ENCODE data around the gene FHIP1B. TPM values are rescaled to one million over a fixed set of nuclear protein-coding genes. Genes with fewer than 3 reads are reported as not detected.
A peak's percentile ranks its signal among the peaks of the same experiment; 100 is the strongest.

FHIP1B gene
- total and polyA plus RNA-seq, 2 of the 4 experiments (the other 2 are of a cell fraction), result 5.9 to 30.2 TPM

- Histone ChIP-seq H3K18ac (ENCODE audit: low read depth, low read length) (no peak overlapping the region), H2BK5ac (ENCODE audit: low read depth, low read length, poor library complexity, severe bottlenecking) (no peak overlapping the region), H3K56ac (ENCODE audit: extremely low read depth, insufficient read depth, low read length) (no peak overlapping the region), H3K36me3 (ENCODE audit: control insufficient read depth, insufficient read depth, low read length) (no peaks in the 10 kb centered on the region), H2AFZ (replicated peaks; ENCODE audit: low read length, poor library complexity) (no peak overlapping the region), H2BK15ac (ENCODE audit: low read depth, low read length) (no peak overlapping the region), H3K4me1 (ENCODE audit: control insufficient read depth, insufficient read depth, low read length) (no peaks in the 10 kb centered on the region), H4K5ac (ENCODE audit: low read depth, low read length) (no peak overlapping the region), H4K8ac (ENCODE audit: low read depth in 2 of 2, low read length in 2 of 2) (no peak overlapping the region), H3K9ac (ENCODE audit: low read depth, low read length) (no peak overlapping the region), H3K27me3 (ENCODE audit: control insufficient read depth, insufficient read depth, low read length) (peaks cover 8% of the 10 kb centered on the region), H3K4ac (ENCODE audit: low read depth, low read length) (no peak overlapping the region), H3K4me3 (ENCODE audit: insufficient read depth, low read depth, low read length) (no peak overlapping the region), H2AK5ac (ENCODE audit: low read depth, low read length) (no peak overlapping the region), H2BK120ac (ENCODE audit: low read depth, low read length) (no peak overlapping the region), H3K4me2 (ENCODE audit: low read depth, low read length) (no peak overlapping the region), H2BK20ac (ENCODE audit: low read depth, low read length) (no peak overlapping the region), H4K91ac (ENCODE audit: insufficient read depth, low read depth, low read length) (no peak overlapping the region), H3K79me1 (ENCODE audit: low read depth in 1 of 2, low read length in 2 of 2) (no peaks in the 10 kb centered on the region), H3K23ac (ENCODE audit: low read depth, low read length) (no peak overlapping the region), H3K27ac (ENCODE audit: insufficient read depth, low read length) (no peak overlapping the region), H3K9me1 (ENCODE audit: insufficient read depth, low read length) (no peaks in the 10 kb centered on the region), H3K9me3 (ENCODE audit: control insufficient read depth, insufficient read depth, low read length) (no peaks in the 10 kb centered on the region), H4K20me1 (ENCODE audit: insufficient read depth, low read length) (no peaks in the 10 kb centered on the region), H3K14ac (replicated peaks; ENCODE audit: low read depth, low read length) (no peak overlapping the region), H2AK9ac (replicated peaks; ENCODE audit: low read depth, low read length, poor library complexity) (no peak overlapping the region)
- ATAC-seq (ENCODE audit: low read depth) (no peak), DNase-seq (peak; percentile 22)
- 83% methylated on average over 1 of the region's 1 CpG; no CpG with 5 or more reads in 1 of the 2 experiments for WGBS, 2 experiments (ENCODE audit: extremely low coverage in 2 of 2, insufficient read length in 1 of 2)
- POLR2A ChIA-PET (ENCODE audit: unreplicated experiment), result no interaction called here
- no TSS peak for BruUV-seq (replicated peaks)
- TF ChIP-seq FOS (IDR thresholded peaks at IDR 0.05; ENCODE audit: low read depth, low read length) (no peak), RCOR1 (IDR thresholded peaks at IDR 0.05; ENCODE audit: insufficient replicate concordance, low read length) (no peak), BHLHE40 (IDR thresholded peaks at IDR 0.05; ENCODE audit: low read depth, low read length) (no peak), NFE2L2 (IDR thresholded peaks at IDR 0.05; ENCODE audit: low read depth, low read length) (no peak), CTCF (conservative IDR thresholded peaks at IDR 0.05; ENCODE audit: low read depth, low read length) (no peak), MAZ (IDR thresholded peaks at IDR 0.05; ENCODE audit: borderline replicate concordance, low read depth, low read length) (no peak), MAFK (IDR thresholded peaks at IDR 0.05; ENCODE audit: low read depth, low read length) (no peak), RAD21 (IDR thresholded peaks at IDR 0.05; ENCODE audit: low read length) (no peak), SMC3 (IDR thresholded peaks at IDR 0.05; ENCODE audit: low read depth, low read length) (no peak), CEBPB (IDR thresholded peaks at IDR 0.05; ENCODE audit: low read depth, low read length) (no peak), CHD1 (IDR thresholded peaks at IDR 0.05; ENCODE audit: low read depth, low read length) (no peak), POLR2A (IDR thresholded peaks at IDR 0.05; ENCODE audit: low read depth, low read length) (no peak), MXI1 (IDR thresholded peaks at IDR 0.05; ENCODE audit: borderline replicate concordance, low read depth, low read length) (no peak), RFX5 (IDR thresholded peaks at IDR 0.05; ENCODE audit: low read depth, low read length) (no peak)
- TF ChIP-seq, protein P1, sequence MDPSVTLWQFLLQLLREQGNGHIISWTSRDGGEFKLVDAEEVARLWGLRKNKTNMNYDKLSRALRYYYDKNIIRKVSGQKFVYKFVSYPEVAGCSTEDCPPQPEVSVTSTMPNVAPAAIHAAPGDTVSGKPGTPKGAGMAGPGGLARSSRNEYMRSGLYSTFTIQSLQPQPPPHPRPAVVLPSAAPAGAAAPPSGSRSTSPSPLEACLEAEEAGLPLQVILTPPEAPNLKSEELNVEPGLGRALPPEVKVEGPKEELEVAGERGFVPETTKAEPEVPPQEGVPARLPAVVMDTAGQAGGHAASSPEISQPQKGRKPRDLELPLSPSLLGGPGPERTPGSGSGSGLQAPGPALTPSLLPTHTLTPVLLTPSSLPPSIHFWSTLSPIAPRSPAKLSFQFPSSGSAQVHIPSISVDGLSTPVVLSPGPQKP (IDR thresholded peaks at IDR 0.05; ENCODE audit: borderline replicate concordance, low read depth, low read length), result no peak
- TF ChIP-seq, protein P2, sequence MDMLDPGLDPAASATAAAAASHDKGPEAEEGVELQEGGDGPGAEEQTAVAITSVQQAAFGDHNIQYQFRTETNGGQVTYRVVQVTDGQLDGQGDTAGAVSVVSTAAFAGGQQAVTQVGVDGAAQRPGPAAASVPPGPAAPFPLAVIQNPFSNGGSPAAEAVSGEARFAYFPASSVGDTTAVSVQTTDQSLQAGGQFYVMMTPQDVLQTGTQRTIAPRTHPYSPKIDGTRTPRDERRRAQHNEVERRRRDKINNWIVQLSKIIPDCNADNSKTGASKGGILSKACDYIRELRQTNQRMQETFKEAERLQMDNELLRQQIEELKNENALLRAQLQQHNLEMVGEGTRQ (IDR thresholded peaks at IDR 0.05; ENCODE audit: low read depth, low read length), result no peak
- CTCF ChIA-PET, result no interaction called here
- in situ Hi-C loops (cut with MboI; ENCODE audit: low sequenced_read_pairs) (no loop called here), dilution Hi-C loops (cut with HindIII; ENCODE audit: low sequenced_read_pairs, unreplicated experiment) (no loop called here), intact Hi-C loops (cut with micrococcal nuclease) (no loop called here)
These were observed 34.4 kb upstream of the FHIP1B start for GRCh38 chr11:6268820-6269219.

Data from IMR-90 (cell line).